GM19328 (cell line): Measurements from ENCODE around the gene CLCC1.

Experiments used
- ATAC-seq: cut with Tn5 transposase; IDR thresholded peaks from one replicate; pipeline ENCODE4 v1.9.1; 2021; ENCODE audit warnings: mild to moderate bottlenecking, moderate library complexity; ENCODE audit not compliant: unreplicated experiment

Gene CLCC1

GRCh38 chr1:108925920-108926319 is 37.4 kb downstream of the CLCC1 start:
- ATAC-seq = no peak

GRCh38 chr1:108916788-108917187 is 46.5 kb downstream of the CLCC1 start:
- no peak for ATAC-seq
